IMR-90 (cell line): ENCODE results near the gene SPAG16. TPM values are rescaled to one million over a fixed set of nuclear protein-coding genes. Genes with fewer than 3 reads are reported as not detected.

ENCODE experiments used
- ATAC-seq: fragments of 200-7000 bp; cut with Tn5 transposase; 2 replicates; pipeline ENCODE4 v1.9.1; 2020; ENCODE audit warnings: low read depth, mild to moderate bottlenecking, moderate library complexity
- BruUV-seq: library from RNA; stranded (reverse); fragments of 400-500 nt; replicated peaks from 2 replicates; lab custom pipeline; 2021; lab: Mats Ljungman, UMichigan
- CTCF ChIA-PET: fragments of 300-600 bp; formaldehyde crosslinking; extraction: SDS; loops from one replicate; lab custom pipeline; 2021; ENCODE audit warnings: antibody characterized with exemption; lab: Yijun Ruan, JAX
- POLR2A ChIA-PET: fragments of 300-600 bp; sonication (Branson Sonifier 250); formaldehyde crosslinking; loops from one replicate; lab custom pipeline; 2022; ENCODE audit warnings: antibody characterized with exemption; ENCODE audit not compliant: unreplicated experiment; lab: Charles Lee
- DNase-seq: peaks from one replicate; pipeline ENCODE4 v3.0.0; 2013
- H2AFZ ChIP-seq: replicated peaks from 2 replicates; pipeline ENCODE3; 2013; ENCODE audit warnings: low read length, mild to moderate bottlenecking; ENCODE audit not compliant: poor library complexity
- H2AK5ac ChIP-seq: 2 replicates; pipeline ENCODE4 v1.6.1; 2013; ENCODE audit warnings: low read depth, low read length, inconsistent platforms
- H2AK9ac ChIP-seq: replicated peaks from 2 replicates; pipeline ENCODE3; 2013; ENCODE audit warnings: mild to moderate bottlenecking, low read depth, low read length, moderate library complexity; ENCODE audit not compliant: poor library complexity
- H2BK120ac ChIP-seq: 2 replicates; pipeline ENCODE4 v1.6.1; 2013; ENCODE audit warnings: low read depth, low read length, inconsistent platforms
- H2BK15ac ChIP-seq: 3 replicates; pipeline ENCODE4 v1.6.1; 2013; ENCODE audit warnings: low read depth, low read length, inconsistent platforms
- H2BK20ac ChIP-seq: 2 replicates; pipeline ENCODE4 v1.6.1; 2013; ENCODE audit warnings: low read depth, mild to moderate bottlenecking, inconsistent platforms, low read length, moderate library complexity
- H2BK5ac ChIP-seq: 2 replicates; pipeline ENCODE4 v1.6.1; 2013; ENCODE audit warnings: mild to moderate bottlenecking, low read depth, low read length, inconsistent platforms; ENCODE audit not compliant: poor library complexity, severe bottlenecking
- H3K14ac ChIP-seq: replicated peaks from 2 replicates; pipeline ENCODE4 v1.6.1; 2013; ENCODE audit warnings: low read depth, low read length, inconsistent platforms
- H3K18ac ChIP-seq: 2 replicates; pipeline ENCODE4 v1.6.1; 2013; ENCODE audit warnings: low read depth, low read length, control low read depth
- H3K23ac ChIP-seq: 2 replicates; pipeline ENCODE4 v1.6.1; 2013; ENCODE audit warnings: low read depth, low read length, inconsistent platforms
- H3K27ac ChIP-seq: 2 replicates; pipeline ENCODE4 v1.5.1; 2013; ENCODE audit warnings: mild to moderate bottlenecking, control low read depth, low read length; ENCODE audit not compliant: insufficient read depth
- H3K27me3 ChIP-seq: 2 replicates; pipeline ENCODE4 v1.6.1; 2013; ENCODE audit warnings: low read length; ENCODE audit not compliant: control insufficient read depth, insufficient read depth
- H3K36me3 ChIP-seq: 2 replicates; pipeline ENCODE4 v1.6.1; 2013; ENCODE audit warnings: low read length, mixed read lengths; ENCODE audit not compliant: control insufficient read depth, insufficient read depth
- H3K4ac ChIP-seq: 2 replicates; pipeline ENCODE4 v1.6.1; 2013; ENCODE audit warnings: low read depth, low read length, inconsistent platforms
- H3K4me1 ChIP-seq: 2 replicates; pipeline ENCODE4 v1.6.1; 2013; ENCODE audit warnings: low read length, mixed read lengths; ENCODE audit not compliant: control insufficient read depth, insufficient read depth
- H3K4me2 ChIP-seq: 2 replicates; pipeline ENCODE4 v1.6.1; 2013; ENCODE audit warnings: low read depth, mild to moderate bottlenecking, control low read depth, low read length, moderate library complexity
- H3K4me3 ChIP-seq: 2 replicates; pipeline ENCODE4 v1.5.1; 2013; ENCODE audit warnings: low read depth, mild to moderate bottlenecking, control low read depth, low read length, moderate library complexity; ENCODE audit not compliant: insufficient read depth
- H3K56ac ChIP-seq: 2 replicates; pipeline ENCODE4 v1.6.1; 2013; ENCODE audit warnings: low read length, inconsistent platforms; ENCODE audit not compliant: insufficient read depth; ENCODE audit errors: extremely low read depth
- H3K79me1 ChIP-seq, 2 experiments: 2 replicates each; pipeline ENCODE4 v1.6.1; 2013; ENCODE audit warnings: low read length in 2 of 2, inconsistent platforms in 1 of 2, low read depth in 1 of 2
- H3K9ac ChIP-seq: 2 replicates; pipeline ENCODE4 v1.6.1; 2013; ENCODE audit warnings: low read depth, low read length, control low read depth
- H3K9me1 ChIP-seq: 2 replicates; pipeline ENCODE4 v1.6.1; 2013; ENCODE audit warnings: low read length, inconsistent platforms; ENCODE audit not compliant: insufficient read depth
- H3K9me3 ChIP-seq: 2 replicates; pipeline ENCODE4 v1.6.1; 2013; ENCODE audit warnings: low read length; ENCODE audit not compliant: control insufficient read depth, insufficient read depth
- H4K20me1 ChIP-seq: 2 replicates; pipeline ENCODE4 v1.6.1; 2013; ENCODE audit warnings: low read length, inconsistent platforms; ENCODE audit not compliant: insufficient read depth
- H4K5ac ChIP-seq: 2 replicates; pipeline ENCODE4 v1.6.1; 2013; ENCODE audit warnings: mild to moderate bottlenecking, low read depth, low read length, control low read depth
- H4K8ac ChIP-seq, 2 experiments: 2 replicates each; pipeline ENCODE4 v1.6.1; 2013; ENCODE audit warnings: low read depth in 2 of 2, low read length in 2 of 2, control low read depth in 1 of 2, inconsistent platforms in 1 of 2
- H4K91ac ChIP-seq: 2 replicates; pipeline ENCODE4 v1.6.1; 2013; ENCODE audit warnings: low read depth, low read length, inconsistent platforms; ENCODE audit not compliant: insufficient read depth
- BHLHE40 ChIP-seq: fragments of 150-350 bp; IDR thresholded peaks from 2 replicates; pipeline ENCODE4 v1.6.1; 2016; ENCODE audit warnings: mild to moderate bottlenecking, low read depth, low read length
- CEBPB ChIP-seq: IDR thresholded peaks from 2 replicates; pipeline ENCODE4 v1.6.1; 2012; ENCODE audit warnings: low read depth, low read length, improper control_type of control experiment
- CTCF ChIP-seq: conservative IDR thresholded peaks from 2 replicates; pipeline ENCODE4 v1.5.1; 2012; ENCODE audit warnings: mild to moderate bottlenecking, low read depth, low read length, improper control_type of control experiment
- ELK1 ChIP-seq: fragments of 150-350 bp; IDR thresholded peaks from 2 replicates; pipeline ENCODE4 v1.6.1; 2016; ENCODE audit warnings: low read depth, mild to moderate bottlenecking, low read length, moderate library complexity, borderline replicate concordance
- MAFK ChIP-seq: IDR thresholded peaks from 2 replicates; pipeline ENCODE4 v1.6.1; 2012; ENCODE audit warnings: low read depth, low read length, improper control_type of control experiment
- MAZ ChIP-seq: IDR thresholded peaks from 2 replicates; pipeline ENCODE4 v1.6.1; 2012; ENCODE audit warnings: low read depth, mild to moderate bottlenecking, low read length, improper control_type of control experiment, moderate library complexity, borderline replicate concordance
- NFE2L2 ChIP-seq: fragments of 150-350 bp; IDR thresholded peaks from 2 replicates; pipeline ENCODE4 v1.6.1; 2016; ENCODE audit warnings: low read depth, mild to moderate bottlenecking, low read length
- POLR2A ChIP-seq: IDR thresholded peaks from 2 replicates; pipeline ENCODE4 v1.6.1; 2012; ENCODE audit warnings: mild to moderate bottlenecking, low read depth, low read length
- RAD21 ChIP-seq: IDR thresholded peaks from 2 replicates; pipeline ENCODE4 v1.6.1; 2012; ENCODE audit warnings: low read length, improper control_type of control experiment
- RCOR1 ChIP-seq: IDR thresholded peaks from 2 replicates; pipeline ENCODE4 v1.6.1; 2012; ENCODE audit warnings: mild to moderate bottlenecking, low read length, improper control_type of control experiment; ENCODE audit not compliant: insufficient replicate concordance
- SMC3 ChIP-seq: fragments of 150-350 bp; IDR thresholded peaks from 2 replicates; pipeline ENCODE4 v1.6.1; 2016; ENCODE audit warnings: low read depth, mild to moderate bottlenecking, antibody characterized with exemption, low read length, moderate library complexity
- USF2 ChIP-seq: fragments of 150-350 bp; IDR thresholded peaks from 2 replicates; pipeline ENCODE4 v1.6.1; 2017; ENCODE audit warnings: mild to moderate bottlenecking, antibody characterized with exemption, low read length, low read depth
- WGBS, 2 experiments: methylation state at CpG; one replicate each; pipeline versions ENCODE4 v1.1.5 to v1.1.7; 2013; ENCODE audit warnings: missing lambda C conversion rate in 2 of 2; ENCODE audit not compliant: insufficient read length in 1 of 2; ENCODE audit errors: extremely low coverage in 2 of 2; 5-methylcytosine and 5-hydroxymethylcytosine counted together
- dilution Hi-C: fragments of 300-500 bp; cut with HindIII; formaldehyde crosslinking; loops from one replicate; pipeline ENCODE4 v1.14.3; 2018; ENCODE audit warnings: low sequenced_read_pairs; ENCODE audit not compliant: unreplicated experiment
- in situ Hi-C: fragments of 300-500 bp; cut with MboI; formaldehyde crosslinking; loops from 3 replicates; pipeline ENCODE4 v1.14.3; 2019; ENCODE audit warnings: low sequenced_read_pairs, inconsistent platforms, mixed read lengths
- intact Hi-C: fragments of 100-400 bp; cut with micrococcal nuclease; formaldehyde crosslinking; loops from 2 replicates; pipeline ENCODE4 v1.10.0; 2022
- polyA plus RNA-seq, 3 experiments: library from polyadenylated mRNA; depleted of rRNA; stranded (reverse); fragments of >200 nt; gene quantifications; 2 replicates each; pipeline ENCODE4 v1.2.3, GENCODE V29; 2012; ENCODE audit warnings: low replicate concordance in 1 of 3
- total RNA-seq: library from RNA; depleted of rRNA; stranded (reverse); fragments of >200 nt; gene quantifications from 2 replicates; pipeline ENCODE4 v1.2.3, GENCODE V29; 2012

The SPAG16 gene
- total and polyA plus RNA-seq, 2 of the 4 experiments (the other 2 are of a cell fraction), result 7.3 to 13.5 TPM

GRCh38 chr2:214185546-214185945, 901.3 kb downstream of the SPAG16 start:
- no peak overlapping the region for H4K91ac ChIP-seq
- no peak overlapping the region for H4K5ac ChIP-seq
- H3K23ac ChIP-seq, result no peak overlapping the region
- in situ Hi-C loops (no loop called here), dilution Hi-C loops (no loop called here), intact Hi-C loops (no loop called here)
- ChIA-PET CTCF (no interaction called here), POLR2A (no interaction called here)
- H2AFZ ChIP-seq, result no peak overlapping the region
- H4K8ac ChIP-seq, result no peak overlapping the region
- H3K27ac ChIP-seq, result no peak overlapping the region
- no peak overlapping the region for H3K4me3 ChIP-seq
- H2BK5ac ChIP-seq, result no peak overlapping the region
- no peak overlapping the region for H3K56ac ChIP-seq
- no peak overlapping the region for H3K18ac ChIP-seq
- no peaks in the 10 kb centered on the region for H3K9me1 ChIP-seq
- H3K9ac ChIP-seq, result no peak overlapping the region
- H3K79me1 ChIP-seq, result no peaks in the 10 kb centered on the region
- no peak overlapping the region for H3K14ac ChIP-seq
- no peak overlapping the region for H3K4me2 ChIP-seq
- TF ChIP-seq CTCF, result no peak
- TF ChIP-seq MAZ, result no peak
- no peak for TF ChIP-seq NFE2L2
- TF ChIP-seq CEBPB, result no peak
- no peak for TF ChIP-seq POLR2A
- TF ChIP-seq RAD21, result no peak
- no peak for TF ChIP-seq SMC3
- no peak for TF ChIP-seq BHLHE40
- no peak for TF ChIP-seq USF2
- no peak for TF ChIP-seq ELK1
- TF ChIP-seq RCOR1, result no peak
- no peak for TF ChIP-seq MAFK
- no peaks in the 10 kb centered on the region for H3K27me3 ChIP-seq
- ATAC-seq, result no peak
- no TSS peak for BruUV-seq
- no peaks in the 10 kb centered on the region for H4K20me1 ChIP-seq
- no peak overlapping the region for H2BK20ac ChIP-seq
- H2BK120ac ChIP-seq, result no peak overlapping the region
- no peak overlapping the region for H2AK9ac ChIP-seq
- no peak overlapping the region for H2AK5ac ChIP-seq
- no CpG with 5 or more reads among the region's 2 CpGs for WGBS, 2 experiments
- DNase-seq, result no peak
- no peaks in the 10 kb centered on the region for H3K36me3 ChIP-seq
- no peaks in the 10 kb centered on the region for H3K9me3 ChIP-seq
- no peak overlapping the region for H2BK15ac ChIP-seq
- no peaks in the 10 kb centered on the region for H3K4me1 ChIP-seq
- no peak overlapping the region for H3K4ac ChIP-seq
